ENCODE results near the gene WNT5A. TPM values are rescaled to one million over a fixed set of nuclear protein-coding genes. Genes with fewer than 3 reads are reported as not detected.
A peak's percentile ranks its signal among the peaks of the same experiment; 100 is the strongest.

WNT5A gene
- total and polyA plus RNA-seq, 2 experiments from 2014 or later = 18.4 to 113 TPM

- Histone ChIP-seq H3K4me3 (no peak overlapping the region), H3K27me3 (no peaks in the 10 kb centered on the region), H3K36me3 (no peaks in the 10 kb centered on the region), H3K27ac (no peak overlapping the region), H3K4me1 (ENCODE audit: low read depth) (peaks cover 8% of the 10 kb centered on the region), H3K9me3 (ENCODE audit: low read depth) (no peaks in the 10 kb centered on the region)
- no peak for DNase-seq (ENCODE audit: low read depth in 1 of 2, low spot score in 1 of 2)
- TF ChIP-seq CTCF (IDR thresholded peaks at IDR 0.05; ENCODE audit: low read depth, low read length) = no peak
These were observed 39.4 kb upstream of the WNT5A start for GRCh38 chr3:55526332-55527030.

- Histone ChIP-seq H3K27me3 (no peaks in the 10 kb centered on the region), H3K4me3 (no peak overlapping the region)
- no peak for DNase-seq (ENCODE audit: low read depth in 1 of 2, low spot score in 1 of 2)
These were observed 38.3 kb upstream of the WNT5A start for GRCh38 chr3:55525436-55525835.

GRCh38 chr3:55524565-55525244 lies 37.6 kb upstream of the WNT5A start:
- Histone ChIP-seq H3K4me3 (no peak overlapping the region), H3K36me3 (no peaks in the 10 kb centered on the region), H3K27ac (no peak overlapping the region), H3K27me3 (no peaks in the 10 kb centered on the region), H3K4me1 (ENCODE audit: low read depth) (peaks cover 8% of the 10 kb centered on the region), H3K9me3 (ENCODE audit: low read depth) (no peaks in the 10 kb centered on the region)
- peak in 1 of 2 donors; percentile 55 for DNase-seq (ENCODE audit: low read depth in 1 of 2, low spot score in 1 of 2)
- no peak for TF ChIP-seq CTCF (IDR thresholded peaks at IDR 0.05; ENCODE audit: low read depth, low read length)

More at GRCh38 chr3:55525436-55525835, 38.3 kb upstream of the WNT5A start:
- H3K36me3 ChIP-seq = no peaks in the 10 kb centered on the region
- H3K27ac ChIP-seq = no peak overlapping the region
- TF ChIP-seq CTCF (IDR thresholded peaks at IDR 0.05; ENCODE audit: low read depth, low read length) = no peak
- H3K9me3 ChIP-seq (ENCODE audit: low read depth) = no peaks in the 10 kb centered on the region
- H3K4me1 ChIP-seq (ENCODE audit: low read depth) = peaks cover 8% of the 10 kb centered on the region

- no peak for TF ChIP-seq CTCF (IDR thresholded peaks at IDR 0.05; ENCODE audit: low read depth, low read length)
- Histone ChIP-seq H3K9me3 (ENCODE audit: low read depth) (no peaks in the 10 kb centered on the region), H3K36me3 (no peaks in the 10 kb centered on the region), H3K4me1 (ENCODE audit: low read depth) (peaks cover 8% of the 10 kb centered on the region), H3K4me3 (no peak overlapping the region), H3K27me3 (no peaks in the 10 kb centered on the region), H3K27ac (no peak overlapping the region)
- no peak for DNase-seq (ENCODE audit: low read depth in 1 of 2, low spot score in 1 of 2)
These were observed 36.4 kb upstream of the WNT5A start for GRCh38 chr3:55523471-55523870.

- Histone ChIP-seq H3K27ac (no peak overlapping the region), H3K9me3 (ENCODE audit: low read depth) (no peaks in the 10 kb centered on the region), H3K4me1 (ENCODE audit: low read depth) (no peaks in the 10 kb centered on the region), H3K27me3 (no peaks in the 10 kb centered on the region), H3K4me3 (no peak overlapping the region), H3K36me3 (no peaks in the 10 kb centered on the region)
- TF ChIP-seq CTCF (IDR thresholded peaks at IDR 0.05; ENCODE audit: low read depth, low read length) = no peak
- no peak for DNase-seq (ENCODE audit: low read depth in 1 of 2, low spot score in 1 of 2)
These were observed 34.8 kb upstream of the WNT5A start for GRCh38 chr3:55521738-55522421.

Data from cardiac muscle cell (in vitro differentiated cells and primary cell).